Neural progenitor cell (in vitro differentiated cells): ENCODE results near the gene TGFBR2. TPM values are rescaled to one million over a fixed set of nuclear protein-coding genes. Genes with fewer than 3 reads are reported as not detected.

ENCODE experiments used
- DNase-seq: peaks from one replicate; pipeline ENCODE4 v3.0.0-alpha.2; 2016; ENCODE audit warnings: low spot score
- H2AFZ ChIP-seq: fragments of 200-600 bp; sonication (generic); replicated peaks from 2 replicates; pipeline ENCODE4 v1.6.1; 2016; ENCODE audit warnings: antibody characterized with exemption
- H3F3A ChIP-seq: fragments of 200-600 bp; sonication (generic); 2 replicates; pipeline ENCODE4 v1.6.1; 2016; ENCODE audit warnings: antibody characterized with exemption, low read depth
- H3K27ac ChIP-seq: fragments of 200-600 bp; sonication (generic); 2 replicates; pipeline ENCODE4 v1.5.1; 2016; ENCODE audit warnings: mild to moderate bottlenecking
- H3K27me3 ChIP-seq: fragments of 200-600 bp; sonication (generic); 2 replicates; pipeline ENCODE4 v1.6.1; 2016; ENCODE audit warnings: mild to moderate bottlenecking, moderate library complexity
- H3K36me3 ChIP-seq: fragments of 200-600 bp; sonication (generic); 2 replicates; pipeline ENCODE4 v1.5.1; 2016
- H3K4me1 ChIP-seq: fragments of 200-600 bp; sonication (generic); 2 replicates; pipeline ENCODE4 v1.6.1; 2016; ENCODE audit warnings: mixed run types
- H3K4me2 ChIP-seq: fragments of 200-600 bp; sonication (generic); 2 replicates; pipeline ENCODE4 v1.6.1; 2016
- H3K4me3 ChIP-seq: fragments of 200-600 bp; sonication (generic); 2 replicates; pipeline ENCODE4 v1.5.1; 2016
- H3K79me2 ChIP-seq: fragments of 200-600 bp; sonication (generic); 2 replicates; pipeline ENCODE4 v1.6.1; 2016; ENCODE audit warnings: low read depth
- H3K9ac ChIP-seq: fragments of 200-600 bp; sonication (generic); 2 replicates; pipeline ENCODE4 v1.6.1; 2016
- H3K9me3 ChIP-seq: fragments of 200-600 bp; sonication (generic); 2 replicates; pipeline ENCODE4 v1.5.1; 2016; ENCODE audit warnings: low read depth
- H4K20me1 ChIP-seq: fragments of 200-600 bp; sonication (generic); 2 replicates; pipeline ENCODE4 v1.6.1; 2016; ENCODE audit warnings: low read depth
- H3K27ac Mint-ChIP-seq: 3 replicates; pipeline ENCODE4 v1.8.0; 2021; ENCODE audit warnings: mixed read lengths
- H3K27me3 Mint-ChIP-seq: 2 replicates; pipeline ENCODE4 v1.8.0; 2022; ENCODE audit warnings: low read depth, mild to moderate bottlenecking, inconsistent platforms, moderate library complexity, mixed read lengths; ENCODE audit not compliant: insufficient read depth
- H3K36me3 Mint-ChIP-seq: 3 replicates; pipeline ENCODE4 v1.8.0; 2021; ENCODE audit warnings: mixed read lengths
- H3K4me1 Mint-ChIP-seq: 3 replicates; pipeline ENCODE4 v1.8.0; 2021; ENCODE audit warnings: mixed read lengths
- H3K4me3 Mint-ChIP-seq: 3 replicates; pipeline ENCODE4 v1.8.0; 2021; ENCODE audit warnings: mild to moderate bottlenecking, moderate library complexity, mixed read lengths
- H3K9me3 Mint-ChIP-seq: 3 replicates; pipeline ENCODE4 v1.8.0; 2020; ENCODE audit warnings: mixed read lengths
- CTCF ChIP-seq: fragments of 200-600 bp; sonication (generic); IDR thresholded peaks from 2 replicates; pipeline ENCODE4 v1.5.1; 2017; ENCODE audit warnings: antibody characterized with exemption, mild to moderate bottlenecking
- EZH2 ChIP-seq: fragments of 200-600 bp; sonication (generic); IDR thresholded peaks from 2 replicates; pipeline ENCODE4 v1.6.1; 2017; ENCODE audit warnings: antibody characterized with exemption, mild to moderate bottlenecking, moderate library complexity
- EZH2phosphoT487 ChIP-seq: fragments of 200-600 bp; sonication (generic); IDR thresholded peaks from 2 replicates; pipeline ENCODE4 v1.6.1; 2017; ENCODE audit warnings: antibody characterized with exemption
- total RNA-seq: library from RNA; depleted of rRNA; stranded (reverse); fragments of >200 nt; gene quantifications from 2 replicates; pipeline ENCODE4 v1.2.3, GENCODE V29; 2015; ENCODE audit warnings: low replicate concordance

Gene TGFBR2
- total RNA-seq, 1 donor from 2014 or later, result 7.3 TPM

GRCh38 chr3:30642849-30643361 lies 36.5 kb downstream of the TGFBR2 start:
- Mint-ChIP-seq H3K4me1 (no peaks in the 10 kb centered on the region), H3K27ac (no peak overlapping the region), H3K27me3 (no peaks in the 10 kb centered on the region), H3K4me3 (no peak overlapping the region), H3K36me3 (peaks cover 26% of the 10 kb centered on the region), H3K9me3 (peaks cover 1% of the 10 kb centered on the region)
- Histone ChIP-seq H3F3A (no peaks in the 10 kb centered on the region), H3K4me2 (no peak overlapping the region), H2AFZ (no peak overlapping the region), H3K9me3 (no peaks in the 10 kb centered on the region), H4K20me1 (no peaks in the 10 kb centered on the region), H3K79me2 (peaks cover 15% of the 10 kb centered on the region), H3K4me3 (no peak overlapping the region), H3K27ac (no peak overlapping the region), H3K36me3 (no peaks in the 10 kb centered on the region), H3K9ac (no peak overlapping the region), H3K4me1 (no peaks in the 10 kb centered on the region), H3K27me3 (no peaks in the 10 kb centered on the region)
- no peak for DNase-seq
- no peak for TF ChIP-seq EZH2phosphoT487
- no peak for TF ChIP-seq CTCF
- TF ChIP-seq EZH2, result no peak

GRCh38 chr3:30643763-30644462 lies 37.5 kb downstream of the TGFBR2 start:
- no peaks in the 10 kb centered on the region for H4K20me1 ChIP-seq
- DNase-seq, result no peak
- peaks cover 28% of the 10 kb centered on the region for H3K36me3 Mint-ChIP-seq
- peaks cover 5% of the 10 kb centered on the region for H3K4me1 Mint-ChIP-seq
- H2AFZ ChIP-seq, result no peak overlapping the region
- no peaks in the 10 kb centered on the region for H3K9me3 ChIP-seq
- H3K4me3 ChIP-seq, result no peak overlapping the region
- no peak for TF ChIP-seq CTCF
- no peak for TF ChIP-seq EZH2
- TF ChIP-seq EZH2phosphoT487, result no peak
- peaks cover 2% of the 10 kb centered on the region for H3K27me3 Mint-ChIP-seq
- H3K4me2 ChIP-seq, result no peak overlapping the region
- no peaks in the 10 kb centered on the region for H3F3A ChIP-seq
- no peaks in the 10 kb centered on the region for H3K9me3 Mint-ChIP-seq
- H3K4me3 Mint-ChIP-seq, result no peak overlapping the region
- no peak overlapping the region for H3K27ac ChIP-seq
- no peaks in the 10 kb centered on the region for H3K36me3 ChIP-seq
- H3K79me2 ChIP-seq, result peaks cover 5% of the 10 kb centered on the region
- peaks cover 6% of the 10 kb centered on the region for H3K4me1 ChIP-seq
- no peaks in the 10 kb centered on the region for H3K27me3 ChIP-seq
- no peak overlapping the region for H3K9ac ChIP-seq
- no peak overlapping the region for H3K27ac Mint-ChIP-seq

GRCh38 chr3:30644615-30645014 lies 38.2 kb downstream of the TGFBR2 start:
- Mint-ChIP-seq H3K27ac (no peak overlapping the region), H3K27me3 (peaks cover 2% of the 10 kb centered on the region), H3K4me3 (no peak overlapping the region), H3K9me3 (no peaks in the 10 kb centered on the region), H3K36me3 (peaks cover 32% of the 10 kb centered on the region), H3K4me1 (peaks cover 7% of the 10 kb centered on the region)
- no peaks in the 10 kb centered on the region for H3F3A ChIP-seq
- peaks cover 10% of the 10 kb centered on the region for H3K4me1 ChIP-seq
- DNase-seq, result no peak
- no peak overlapping the region for H3K4me3 ChIP-seq
- TF ChIP-seq CTCF (no peak), EZH2 (no peak), EZH2phosphoT487 (no peak)
- H3K9me3 ChIP-seq, result no peaks in the 10 kb centered on the region
- no peak overlapping the region for H3K9ac ChIP-seq
- H3K4me2 ChIP-seq, result no peak overlapping the region
- H3K79me2 ChIP-seq, result peaks cover under 1% of the 10 kb centered on the region
- H2AFZ ChIP-seq, result no peak overlapping the region
- no peaks in the 10 kb centered on the region for H3K27me3 ChIP-seq
- H4K20me1 ChIP-seq, result no peaks in the 10 kb centered on the region
- H3K27ac ChIP-seq, result no peak overlapping the region
- no peaks in the 10 kb centered on the region for H3K36me3 ChIP-seq
